GM12878 (cell line): ENCODE data around the gene OTOF. TPM values are rescaled to one million over a fixed set of nuclear protein-coding genes. Genes with fewer than 3 reads are reported as not detected.

Experiments used
- ATAC-seq: fragments of 200-7000 bp; cut with Tn5 transposase; 3 replicates; pipeline ENCODE4 v1.9.1; 2020; ENCODE audit warnings: mild to moderate bottlenecking, moderate library complexity
- BruUV-seq: library from RNA; stranded (reverse); fragments of 400-500 nt; replicated peaks from 2 replicates; lab custom pipeline; 2021; lab: Mats Ljungman, UMichigan
- CTCF ChIA-PET: fragments of 300-600 bp; sonication (Branson Sonifier 250); formaldehyde crosslinking; extraction: SDS; loops from one replicate; lab custom pipeline; 2021; ENCODE audit warnings: inconsistent platforms; lab: Yijun Ruan, JAX
- POLR2A ChIA-PET: fragments of 350-600 bp; formaldehyde crosslinking; extraction: SDS; loops from one replicate; lab custom pipeline; 2021; ENCODE audit warnings: inconsistent platforms; lab: Charles Lee
- RAD21 ChIA-PET: fragments of 300-600 bp; sonication (Branson Sonifier 250); formaldehyde crosslinking; loops from one replicate; lab custom pipeline; 2023; ENCODE audit warnings: antibody characterized with exemption; ENCODE audit not compliant: unreplicated experiment; lab: Charles Lee
- SMC1A ChIA-PET: fragments of 300-600 bp; sonication (Branson Sonifier 250); formaldehyde crosslinking; loops from one replicate; lab custom pipeline; 2023; ENCODE audit not compliant: unreplicated experiment, uncharacterized antibody; lab: Charles Lee
- DNase-seq: peaks from one replicate; pipeline ENCODE4 v3.0.0-alpha.2; 2011; ENCODE audit warnings: low read depth, low spot score
- FAIRE-seq: peaks from 3 replicates; lab custom pipeline; 2011; peaks lifted over from hg19 to GRCh38; lab: Jason Lieb, UNC
- H2AFZ ChIP-seq: 2 replicates; pipeline ENCODE4 v1.6.0; 2011; ENCODE audit warnings: low read depth, low read length, control low read depth; ENCODE audit not compliant: control insufficient read depth
- H3K27ac ChIP-seq: 2 replicates; pipeline ENCODE4 v1.5.1; 2011; ENCODE audit warnings: control low read depth; ENCODE audit not compliant: control insufficient read depth, insufficient read depth
- H3K27me3 ChIP-seq, 2 experiments: replicated peaks in 1 of 2; 2 replicates each; pipeline versions ENCODE4 v1.6.0 to v1.6.1; 2011; ENCODE audit warnings: low read length in 1 of 2; ENCODE audit not compliant: control insufficient read depth in 2 of 2, insufficient read depth in 2 of 2
- H3K36me3 ChIP-seq, 2 experiments: 2 replicates each; pipeline ENCODE4 v1.5.1; 2011; ENCODE audit warnings: low read length in 1 of 2; ENCODE audit not compliant: control insufficient read depth in 2 of 2, insufficient read depth in 2 of 2
- H3K4me1 ChIP-seq: 2 replicates; pipeline ENCODE4 v1.6.1; 2011; ENCODE audit warnings: mild to moderate bottlenecking, low read length, moderate library complexity, mixed read lengths; ENCODE audit not compliant: control insufficient read depth, insufficient read depth
- H3K4me2 ChIP-seq: 2 replicates; pipeline ENCODE4 v1.6.0; 2011; ENCODE audit warnings: control low read depth; ENCODE audit not compliant: control insufficient read depth, insufficient read depth
- H3K4me3 ChIP-seq: fragments of 200-600 bp; sonication (generic); 2 replicates; pipeline ENCODE4 v1.5.1; 2016
- H3K79me2 ChIP-seq: 2 replicates; pipeline ENCODE4 v1.6.0; 2011; ENCODE audit warnings: low read length; ENCODE audit not compliant: control insufficient read depth, insufficient read depth
- H3K9ac ChIP-seq: 2 replicates; pipeline ENCODE4 v1.8.0; 2011; ENCODE audit warnings: low read length, control low read depth, mixed read lengths; ENCODE audit not compliant: control insufficient read depth, insufficient read depth
- H3K9me3 ChIP-seq: replicated peaks from 3 replicates; pipeline ENCODE4 v1.5.1; 2011; ENCODE audit warnings: mild to moderate bottlenecking, low read length; ENCODE audit not compliant: control insufficient read depth, insufficient read depth
- H4K20me1 ChIP-seq: 2 replicates; pipeline ENCODE4 v1.6.0; 2011; ENCODE audit not compliant: control insufficient read depth, insufficient read depth
- CREB1 ChIP-seq: IDR thresholded peaks from 2 replicates; pipeline ENCODE4 v1.6.1; 2012; ENCODE audit warnings: low read depth, mild to moderate bottlenecking, inconsistent platforms
- CREM ChIP-seq: IDR thresholded peaks from 2 replicates; pipeline ENCODE4 v1.6.1; 2014; ENCODE audit warnings: antibody characterized with exemption, low read depth
- FOXK2 ChIP-seq: fragments of 450-650 bp; IDR thresholded peaks from 2 replicates; pipeline ENCODE4 v1.6.1; 2017; ENCODE audit warnings: mild to moderate bottlenecking, moderate library complexity
- GATAD2B ChIP-seq: fragments of 450-650 bp; conservative IDR thresholded peaks from 2 replicates; pipeline ENCODE4 v1.6.1; 2017; ENCODE audit warnings: low read depth, mild to moderate bottlenecking, moderate library complexity
- RBBP5 ChIP-seq: fragments of 200-600 bp; sonication (generic); conservative IDR thresholded peaks from 2 replicates; pipeline ENCODE4 v1.6.1; 2016
- SMAD5 ChIP-seq: IDR thresholded peaks from 2 replicates; pipeline ENCODE4 v1.6.1; 2016; ENCODE audit warnings: antibody characterized with exemption, low read depth
- SPI1 ChIP-seq: IDR thresholded peaks from 2 replicates; pipeline ENCODE4 v1.6.1; 2011; ENCODE audit warnings: low read depth, mild to moderate bottlenecking, low read length, moderate library complexity, borderline replicate concordance; ENCODE audit not compliant: insufficient read depth
- TCF3 ChIP-seq: IDR thresholded peaks from 2 replicates; pipeline ENCODE4 v1.6.1; 2012; ENCODE audit warnings: low read depth, mild to moderate bottlenecking, low read length, borderline replicate concordance; ENCODE audit not compliant: insufficient read depth
- ZNF207 ChIP-seq: fragments of 450-650 bp; IDR thresholded peaks from 2 replicates; pipeline ENCODE4 v1.6.1; 2014; ENCODE audit warnings: antibody characterized with exemption, mild to moderate bottlenecking, borderline replicate concordance
- WGBS: methylation state at CpG from one replicate; pipeline ENCODE4 v1.1.6; 2016; ENCODE audit warnings: low lambda C conversion rate; ENCODE audit not compliant: insufficient replicate concordance, insufficient coverage; ENCODE audit errors: missing lambda C conversion rate; 5-methylcytosine and 5-hydroxymethylcytosine counted together
- in situ Hi-C: fragments of 300-500 bp; cut with MboI; formaldehyde crosslinking; loops from 9 replicates; pipeline ENCODE4 v1.14.3; 2018; ENCODE audit warnings: mixed read lengths
- intact Hi-C: fragments of 100-400 bp; cut with micrococcal nuclease; formaldehyde crosslinking; loops from one replicate; pipeline ENCODE4 v1.14.2; 2022; ENCODE audit not compliant: unreplicated experiment
- polyA plus RNA-seq, 11 experiments: library from polyadenylated mRNA; depleted of rRNA in 4 of 11; unstranded in 6 of 11; stranded (reverse) in 5 of 11; fragments of >200 nt; fragmentation: Nextera tagmentation in 4 of 11; fragmentation: Illumina TruSeq in 1 of 11; extraction: Ambion mirVana in 4 of 11; extraction: Trizol in 1 of 11; gene quantifications; 1 replicate in 1 of 11; 2 replicates in 10 of 11; pipeline versions ENCODE4 v1.2.1 to v1.2.3, GENCODE V29; 2011 to 2016; ENCODE audit warnings: inconsistent platforms in 2 of 11, missing spikeins in 2 of 11, low read depth in 1 of 11
- total RNA-seq, 4 experiments: library from RNA; depleted of rRNA in 3 of 4; stranded (reverse); fragments of >200 nt in 3 of 4; fragmentation: Illumina TruSeq in 1 of 4; extraction: Trizol in 1 of 4; gene quantifications; 2 replicates each; pipeline versions ENCODE4 v1.2.1 to v1.2.3, GENCODE V29; 2013 to 2021
- TF ChIP-seq, protein P1 (sequence below): fragments of 450-650 bp; IDR thresholded peaks from 2 replicates; pipeline ENCODE4 v1.6.1; 2014; ENCODE audit warnings: mild to moderate bottlenecking
- TF ChIP-seq, protein P2 (sequence below): fragments of 450-650 bp; formaldehyde crosslinking; IDR thresholded peaks from 2 replicates; pipeline ENCODE4 v1.4.0; 2022; ENCODE audit warnings: mild to moderate bottlenecking, moderate library complexity

Gene OTOF
- total and polyA plus RNA-seq, 10 of the 15 experiments (the other 5 are each of a cell fraction or from before 2014, with no cell fraction given): under 0.01 to 0.31 (median 0.07) TPM; not detected in 6

DNA sequence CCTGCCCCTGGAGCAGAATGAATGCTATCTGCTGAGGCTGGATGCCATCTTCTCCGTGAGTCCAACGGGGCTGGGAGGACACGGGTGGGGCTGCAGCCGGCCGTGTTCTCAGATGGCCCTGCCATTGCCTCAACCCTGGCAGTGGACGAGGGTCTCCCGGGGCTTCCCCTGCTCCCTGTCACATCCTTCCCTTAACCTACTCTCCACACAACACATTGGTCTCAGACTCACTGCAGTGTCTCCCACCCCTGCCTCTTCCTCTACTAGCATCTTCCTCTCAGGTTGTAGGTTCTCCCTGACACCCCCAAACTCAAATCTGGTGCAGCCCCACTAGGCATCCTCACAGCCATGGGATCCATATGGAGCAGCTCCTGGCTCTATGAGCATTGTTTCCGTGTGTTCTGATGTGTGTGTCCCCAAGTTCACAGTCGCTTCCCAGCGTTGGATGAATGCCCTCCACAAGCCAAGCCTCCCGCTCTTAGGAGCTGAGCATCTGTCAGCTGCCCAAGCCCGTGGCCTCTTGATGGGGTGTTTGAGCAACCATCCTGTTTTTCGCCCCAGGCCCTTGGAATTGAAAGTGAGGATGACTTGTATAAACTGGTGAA is 27.8 kb downstream of the OTOF start:
- 27% methylated on average over 9 of the region's 13 CpGs for WGBS
- DNase-seq: no peak
- ATAC-seq: no peak
- in situ Hi-C loops: no loop called here
- CTCF ChIA-PET: no interaction called here
- Histone ChIP-seq H3K79me2 (no peaks in the 10 kb centered on the region), H2AFZ (no peak overlapping the region), H3K36me3 (no peaks in the 10 kb centered on the region), H3K4me3 (no peak overlapping the region), H3K4me2 (no peak overlapping the region), H4K20me1 (no peaks in the 10 kb centered on the region), H3K9ac (no peak overlapping the region), H3K27ac (no peak overlapping the region), H3K4me1 (no peaks in the 10 kb centered on the region), H3K9me3 (no peaks in the 10 kb centered on the region), H3K27me3 (peaks cover 0 to 2% of the 10 kb centered on the region in 2 experiments; a peak in 1 of 4 replicates)
- POLR2A ChIA-PET: no interaction called here
- TF ChIP-seq SPI1: no peak
- FAIRE-seq: no peak
- BruUV-seq: no TSS peak
- SMC1A ChIA-PET: no interaction called here
- intact Hi-C loops: no loop called here
- RAD21 ChIA-PET: no interaction called here

DNA sequence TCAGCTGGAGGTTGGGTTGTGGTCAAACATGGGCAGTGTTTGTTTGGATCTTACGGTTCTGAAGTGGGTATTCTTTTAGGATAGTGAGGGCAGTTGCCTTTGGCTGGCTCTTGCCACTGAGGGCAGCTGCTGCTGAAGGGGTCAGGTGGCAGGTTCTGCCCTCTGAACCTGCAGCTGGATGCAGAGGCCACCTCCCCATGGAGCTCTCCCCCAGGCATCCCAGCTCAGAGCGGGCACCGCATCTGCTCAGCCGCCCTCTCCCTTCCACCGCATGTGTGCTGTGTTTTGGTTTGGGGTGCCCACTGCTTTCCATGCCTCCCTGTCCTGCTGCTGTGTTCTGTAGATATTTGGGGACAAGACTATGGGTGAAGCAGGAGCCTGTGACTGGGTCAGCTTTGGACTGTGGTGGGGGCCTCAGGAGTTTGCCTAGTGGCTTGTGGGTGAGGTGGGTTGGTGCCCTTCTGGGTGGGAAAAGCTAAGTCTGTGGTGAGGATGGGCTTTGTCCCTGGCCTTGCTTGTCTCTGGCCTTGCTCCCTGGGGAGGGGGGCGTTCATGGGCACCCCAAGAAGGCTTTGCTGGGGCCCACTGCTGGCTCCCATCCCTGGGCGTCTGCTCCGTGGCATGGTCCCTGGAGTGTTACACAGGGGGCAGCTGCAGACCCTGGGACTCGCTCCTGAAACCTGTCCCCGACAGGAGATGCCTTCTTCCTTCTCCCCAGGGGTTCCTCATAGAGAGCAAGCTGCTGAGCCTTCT is 28.5 kb downstream of the OTOF start:
- Histone ChIP-seq H3K36me3 (no peaks in the 10 kb centered on the region), H3K4me3 (no peak overlapping the region), H3K9me3 (no peaks in the 10 kb centered on the region), H3K27me3 (peaks cover 0 to 2% of the 10 kb centered on the region in 2 experiments; a peak in 1 of 4 replicates), H3K27ac (no peak overlapping the region), H2AFZ (no peak overlapping the region), H3K4me2 (no peak overlapping the region), H3K9ac (no peak overlapping the region), H3K4me1 (no peaks in the 10 kb centered on the region), H3K79me2 (no peaks in the 10 kb centered on the region), H4K20me1 (no peaks in the 10 kb centered on the region)
- in situ Hi-C loops (no loop called here), intact Hi-C loops (no loop called here)
- no TSS peak for BruUV-seq
- ChIA-PET POLR2A (interaction anchor here (0.6 kb wide), 1 partner anchor 46 kb away, joined by 6 read pairs; no protein-coding TSS in a partner anchor), CTCF (no interaction called here), SMC1A (no interaction called here), RAD21 (no interaction called here)
- 47% methylated on average over 10 of the region's 10 CpGs for WGBS
- no peak for FAIRE-seq
- no peak for ATAC-seq
- DNase-seq: no peak
- TF ChIP-seq RBBP5 (no peak), CREB1 (no peak), SMAD5 (no peak), CREM (no peak), GATAD2B (no peak), TCF3 (no peak), ZNF207 (no peak), FOXK2 (no peak)
- TF ChIP-seq, protein P1, sequence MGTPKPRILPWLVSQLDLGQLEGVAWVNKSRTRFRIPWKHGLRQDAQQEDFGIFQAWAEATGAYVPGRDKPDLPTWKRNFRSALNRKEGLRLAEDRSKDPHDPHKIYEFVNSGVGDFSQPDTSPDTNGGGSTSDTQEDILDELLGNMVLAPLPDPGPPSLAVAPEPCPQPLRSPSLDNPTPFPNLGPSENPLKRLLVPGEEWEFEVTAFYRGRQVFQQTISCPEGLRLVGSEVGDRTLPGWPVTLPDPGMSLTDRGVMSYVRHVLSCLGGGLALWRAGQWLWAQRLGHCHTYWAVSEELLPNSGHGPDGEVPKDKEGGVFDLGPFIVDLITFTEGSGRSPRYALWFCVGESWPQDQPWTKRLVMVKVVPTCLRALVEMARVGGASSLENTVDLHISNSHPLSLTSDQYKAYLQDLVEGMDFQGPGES: no peak
- TF ChIP-seq, protein P2, sequence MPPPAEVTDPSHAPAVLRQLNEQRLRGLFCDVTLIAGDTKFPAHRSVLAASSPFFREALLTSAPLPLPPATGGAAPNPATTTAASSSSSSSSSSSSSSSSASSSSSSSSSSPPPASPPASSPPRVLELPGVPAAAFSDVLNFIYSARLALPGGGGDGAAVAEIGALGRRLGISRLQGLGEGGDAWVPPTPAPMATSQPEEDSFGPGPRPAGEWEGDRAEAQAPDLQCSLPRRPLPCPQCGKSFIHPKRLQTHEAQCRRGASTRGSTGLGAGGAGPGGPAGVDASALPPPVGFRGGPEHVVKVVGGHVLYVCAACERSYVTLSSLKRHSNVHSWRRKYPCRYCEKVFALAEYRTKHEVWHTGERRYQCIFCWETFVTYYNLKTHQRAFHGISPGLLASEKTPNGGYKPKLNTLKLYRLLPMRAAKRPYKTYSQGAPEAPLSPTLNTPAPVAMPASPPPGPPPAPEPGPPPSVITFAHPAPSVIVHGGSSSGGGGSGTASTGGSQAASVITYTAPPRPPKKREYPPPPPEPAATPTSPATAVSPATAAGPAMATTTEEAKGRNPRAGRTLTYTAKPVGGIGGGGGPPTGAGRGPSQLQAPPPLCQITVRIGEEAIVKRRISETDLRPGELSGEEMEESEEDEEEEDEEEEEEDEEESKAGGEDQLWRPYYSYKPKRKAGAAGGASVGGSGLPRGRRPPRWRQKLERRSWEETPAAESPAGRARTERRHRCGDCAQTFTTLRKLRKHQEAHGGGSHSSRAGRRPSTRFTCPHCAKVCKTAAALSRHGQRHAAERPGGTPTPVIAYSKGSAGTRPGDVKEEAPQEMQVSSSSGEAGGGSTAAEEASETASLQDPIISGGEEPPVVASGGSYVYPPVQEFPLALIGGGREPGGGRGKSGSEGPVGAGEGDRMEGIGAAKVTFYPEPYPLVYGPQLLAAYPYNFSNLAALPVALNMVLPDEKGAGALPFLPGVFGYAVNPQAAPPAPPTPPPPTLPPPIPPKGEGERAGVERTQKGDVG (CRISPR knock-in tag): no peak
